ENCODE results near the gene NBPF6. TPM values are rescaled to one million over a fixed set of nuclear protein-coding genes. Genes with fewer than 3 reads are reported as not detected.
A peak's percentile ranks its signal among the peaks of the same experiment; 100 is the strongest.
"Not testable (repeated sequence)": the region's sequence is repeated elsewhere in the genome, so short reads cannot be mapped to it uniquely, and the experiment has no call there.

The NBPF6 gene
- total and polyA plus RNA-seq, 10 of the 15 experiments (the other 5 are each of a cell fraction or from before 2014, with no cell fraction given), result not detected

- intact Hi-C loops (cut with micrococcal nuclease; ENCODE audit: unreplicated experiment); BruUV-seq (replicated peaks); H3K4me2 ChIP-seq (ENCODE audit: control insufficient read depth, insufficient read depth); in situ Hi-C loops (cut with MboI); FAIRE-seq; POLR2A ChIA-PET; H3K4me3 ChIP-seq; H3K4me1 ChIP-seq (ENCODE audit: control insufficient read depth, insufficient read depth, low read length); RAD21 ChIA-PET (ENCODE audit: unreplicated experiment); SMC1A ChIA-PET (ENCODE audit: uncharacterized antibody, unreplicated experiment); H3K36me3 ChIP-seq (ENCODE audit: control insufficient read depth in 2 of 2, insufficient read depth in 2 of 2, low read length in 1 of 2); H4K20me1 ChIP-seq (ENCODE audit: control insufficient read depth, insufficient read depth); H3K9me3 ChIP-seq (replicated peaks; ENCODE audit: control insufficient read depth, insufficient read depth, low read length); DNase-seq (ENCODE audit: low read depth, low spot score); H3K27me3 ChIP-seq (replicated peaks in 1 of 2; ENCODE audit: control insufficient read depth in 2 of 2, insufficient read depth in 2 of 2, low read length in 1 of 2); H2AFZ ChIP-seq (ENCODE audit: control insufficient read depth, low read depth, low read length); H3K9ac ChIP-seq (ENCODE audit: control insufficient read depth, insufficient read depth, low read length); H3K79me2 ChIP-seq (ENCODE audit: control insufficient read depth, insufficient read depth, low read length); H3K27ac ChIP-seq (ENCODE audit: control insufficient read depth, insufficient read depth); CTCF ChIA-PET: not testable (repeated sequence)
- WGBS (ENCODE audit: insufficient coverage, insufficient replicate concordance, low lambda C conversion rate, missing lambda C conversion rate), result no CpG with 5 or more reads among the region's 61 CpGs
- peak; percentile 77 for ATAC-seq
Observed at GRCh38 chr1:108421061-108421916, 28.9 kb upstream of the NBPF6 start.

- H3K4me2 ChIP-seq (ENCODE audit: control insufficient read depth, insufficient read depth); FAIRE-seq; H3K4me3 ChIP-seq; BruUV-seq (replicated peaks); H2AFZ ChIP-seq (ENCODE audit: control insufficient read depth, low read depth, low read length); CTCF ChIA-PET; H3K79me2 ChIP-seq (ENCODE audit: control insufficient read depth, insufficient read depth, low read length); H3K27ac ChIP-seq (ENCODE audit: control insufficient read depth, insufficient read depth); H3K4me1 ChIP-seq (ENCODE audit: control insufficient read depth, insufficient read depth, low read length); POLR2A ChIA-PET; H3K36me3 ChIP-seq (ENCODE audit: control insufficient read depth in 2 of 2, insufficient read depth in 2 of 2, low read length in 1 of 2); ATAC-seq; SMC1A ChIA-PET (ENCODE audit: uncharacterized antibody, unreplicated experiment); DNase-seq (ENCODE audit: low read depth, low spot score); H3K27me3 ChIP-seq (replicated peaks in 1 of 2; ENCODE audit: control insufficient read depth in 2 of 2, insufficient read depth in 2 of 2, low read length in 1 of 2); intact Hi-C loops (cut with micrococcal nuclease; ENCODE audit: unreplicated experiment); RAD21 ChIA-PET (ENCODE audit: unreplicated experiment); H4K20me1 ChIP-seq (ENCODE audit: control insufficient read depth, insufficient read depth); in situ Hi-C loops (cut with MboI); H3K9ac ChIP-seq (ENCODE audit: control insufficient read depth, insufficient read depth, low read length); H3K9me3 ChIP-seq (replicated peaks; ENCODE audit: control insufficient read depth, insufficient read depth, low read length): not testable (repeated sequence)
- 0% methylated on average over 1 of the region's 1 CpG for WGBS (ENCODE audit: insufficient coverage, insufficient replicate concordance, low lambda C conversion rate, missing lambda C conversion rate)
Observed at GRCh38 chr1:108426877-108427276, 23.3 kb upstream of the NBPF6 start.

- POLR2A ChIA-PET; FAIRE-seq; H3K36me3 ChIP-seq (ENCODE audit: control insufficient read depth in 2 of 2, insufficient read depth in 2 of 2, low read length in 1 of 2); H3K4me2 ChIP-seq (ENCODE audit: control insufficient read depth, insufficient read depth); intact Hi-C loops (cut with micrococcal nuclease; ENCODE audit: unreplicated experiment); H3K4me3 ChIP-seq; H2AFZ ChIP-seq (ENCODE audit: control insufficient read depth, low read depth, low read length); H3K79me2 ChIP-seq (ENCODE audit: control insufficient read depth, insufficient read depth, low read length); DNase-seq (ENCODE audit: low read depth, low spot score); H4K20me1 ChIP-seq (ENCODE audit: control insufficient read depth, insufficient read depth); H3K9ac ChIP-seq (ENCODE audit: control insufficient read depth, insufficient read depth, low read length); SMC1A ChIA-PET (ENCODE audit: uncharacterized antibody, unreplicated experiment); BruUV-seq (replicated peaks); H3K9me3 ChIP-seq (replicated peaks; ENCODE audit: control insufficient read depth, insufficient read depth, low read length); CTCF ChIA-PET; RAD21 ChIA-PET (ENCODE audit: unreplicated experiment); H3K27me3 ChIP-seq (replicated peaks in 1 of 2; ENCODE audit: control insufficient read depth in 2 of 2, insufficient read depth in 2 of 2, low read length in 1 of 2); in situ Hi-C loops (cut with MboI); ATAC-seq; H3K27ac ChIP-seq (ENCODE audit: control insufficient read depth, insufficient read depth); H3K4me1 ChIP-seq (ENCODE audit: control insufficient read depth, insufficient read depth, low read length): not testable (repeated sequence)
- WGBS (ENCODE audit: insufficient coverage, insufficient replicate concordance, low lambda C conversion rate, missing lambda C conversion rate), result no CpG with 5 or more reads among the region's 11 CpGs
Observed at GRCh38 chr1:108432002-108432401, 18.1 kb upstream of the NBPF6 start.

- RAD21 ChIA-PET (ENCODE audit: unreplicated experiment); in situ Hi-C loops (cut with MboI); BruUV-seq (replicated peaks); H3K9ac ChIP-seq (ENCODE audit: control insufficient read depth, insufficient read depth, low read length); H3K4me3 ChIP-seq; H3K9me3 ChIP-seq (replicated peaks; ENCODE audit: control insufficient read depth, insufficient read depth, low read length); H3K36me3 ChIP-seq (ENCODE audit: control insufficient read depth in 2 of 2, insufficient read depth in 2 of 2, low read length in 1 of 2); H4K20me1 ChIP-seq (ENCODE audit: control insufficient read depth, insufficient read depth); intact Hi-C loops (cut with micrococcal nuclease; ENCODE audit: unreplicated experiment); ATAC-seq; H3K4me2 ChIP-seq (ENCODE audit: control insufficient read depth, insufficient read depth); H3K27ac ChIP-seq (ENCODE audit: control insufficient read depth, insufficient read depth); CTCF ChIA-PET; H3K27me3 ChIP-seq (replicated peaks in 1 of 2; ENCODE audit: control insufficient read depth in 2 of 2, insufficient read depth in 2 of 2, low read length in 1 of 2); H3K79me2 ChIP-seq (ENCODE audit: control insufficient read depth, insufficient read depth, low read length); FAIRE-seq; H2AFZ ChIP-seq (ENCODE audit: control insufficient read depth, low read depth, low read length); SMC1A ChIA-PET (ENCODE audit: uncharacterized antibody, unreplicated experiment); POLR2A ChIA-PET; H3K4me1 ChIP-seq (ENCODE audit: control insufficient read depth, insufficient read depth, low read length); DNase-seq (ENCODE audit: low read depth, low spot score): not testable (repeated sequence)
- no CpG with 5 or more reads among the region's 3 CpGs for WGBS (ENCODE audit: insufficient coverage, insufficient replicate concordance, low lambda C conversion rate, missing lambda C conversion rate)
Observed at GRCh38 chr1:108433404-108433803, 16.7 kb upstream of the NBPF6 start.
